Left renal cortex interstitium (tissue), 4 donors: ENCODE measurements around the gene MYRFL. TPM values are rescaled to one million over a fixed set of nuclear protein-coding genes. Genes with fewer than 3 reads are reported as not detected.
"Not testable (repeated sequence)": the region's sequence is repeated elsewhere in the genome, so short reads cannot be mapped to it uniquely, and the experiment has no call there.

ENCODE experiments used
- DNase-seq, 4 donors: peaks; one replicate each; pipeline ENCODE4 v3.0.0-alpha.2; 2013; ENCODE audit warnings: low read depth in 4 of 4, low spot score in 2 of 4, missing footprints in 1 of 4
- polyA plus RNA-seq, 4 donors: library from polyadenylated mRNA; unstranded; fragments of 120-200 nt; gene quantifications; one replicate each; pipeline ENCODE4 v1.2.1, GENCODE V29; 2013; ENCODE audit not compliant: insufficient read length in 4 of 4

The MYRFL gene
- polyA plus RNA-seq, result 1 to 10 TPM in 3 of 4 donors, under 1 TPM in 1; 0.87 to 2.3 (median 1.9) TPM

DNA sequence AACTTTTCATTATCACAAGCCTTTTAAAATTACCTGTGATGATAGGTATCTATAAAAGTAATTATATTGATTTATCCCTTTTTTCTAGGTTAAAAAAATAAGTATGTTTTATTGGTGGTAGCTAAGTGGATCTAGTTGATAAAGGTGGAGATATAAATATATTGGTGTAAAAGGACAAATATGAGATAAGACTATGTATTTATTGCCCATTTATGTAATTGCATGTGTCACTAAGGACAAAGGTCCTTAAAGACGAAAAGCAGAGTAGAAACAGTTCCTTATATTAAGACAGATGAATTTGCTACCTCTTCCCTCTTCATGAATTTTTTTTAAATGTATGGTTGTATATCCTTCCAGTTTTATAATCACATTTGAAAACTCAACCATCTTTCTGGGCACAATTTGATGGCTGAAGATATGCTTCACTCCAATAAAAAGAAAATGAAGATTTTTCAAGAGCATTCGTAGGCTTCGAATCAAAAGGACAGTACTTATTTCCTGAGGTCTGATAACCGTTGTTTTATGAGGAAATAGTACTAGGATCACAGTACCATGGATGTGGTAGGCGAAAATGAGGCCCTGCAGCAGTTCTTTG is at the start of gene MYRFL:
MYRFL (plus strand) TSS at position 262 of the 595 bp plus-strand sequence; CDS start at position 553, 291 bp downstream.
- DNase-seq, result no peak

DNA sequence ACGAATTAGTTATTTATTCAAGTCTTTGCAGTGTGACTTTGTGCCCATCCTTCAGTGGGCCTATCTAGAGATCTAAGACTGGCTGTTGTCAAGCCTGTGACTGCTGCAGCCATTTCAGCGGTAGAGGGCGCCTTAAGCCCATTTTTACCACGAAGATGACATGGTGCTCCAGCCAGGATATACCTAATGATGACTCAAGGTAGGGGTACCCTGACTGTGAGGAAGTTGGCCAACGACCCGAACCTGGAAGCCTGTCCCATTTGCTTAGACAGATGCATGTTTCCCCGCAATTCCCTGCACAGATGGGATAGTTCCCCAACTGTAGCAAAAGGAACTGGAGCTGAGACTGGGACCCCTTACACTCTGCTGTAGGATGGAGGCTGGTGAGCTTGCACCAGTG is 45.1 kb upstream of the MYRFL start:
- no peak for DNase-seq

DNA sequence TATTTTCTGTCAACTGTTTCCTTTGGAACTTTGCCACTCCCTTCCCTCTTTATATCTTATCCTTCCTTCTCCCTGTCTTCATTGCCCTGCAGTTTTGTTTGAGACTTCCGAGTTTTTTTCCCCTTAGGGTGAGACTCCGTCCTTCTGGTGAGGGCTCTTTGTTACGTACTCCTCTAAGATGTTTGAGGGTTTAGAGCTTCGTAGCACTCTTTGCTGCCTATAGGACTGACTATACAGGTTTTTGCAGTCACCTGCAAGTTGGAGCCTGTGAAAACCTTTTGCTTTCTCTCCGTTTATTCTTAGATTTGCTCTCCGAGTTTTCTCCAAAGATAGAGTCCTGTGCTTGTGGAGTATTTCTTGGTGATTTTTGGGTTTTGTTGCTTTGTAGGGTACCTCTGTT is 41.7 kb upstream of the MYRFL start:
- no peak for DNase-seq

DNA sequence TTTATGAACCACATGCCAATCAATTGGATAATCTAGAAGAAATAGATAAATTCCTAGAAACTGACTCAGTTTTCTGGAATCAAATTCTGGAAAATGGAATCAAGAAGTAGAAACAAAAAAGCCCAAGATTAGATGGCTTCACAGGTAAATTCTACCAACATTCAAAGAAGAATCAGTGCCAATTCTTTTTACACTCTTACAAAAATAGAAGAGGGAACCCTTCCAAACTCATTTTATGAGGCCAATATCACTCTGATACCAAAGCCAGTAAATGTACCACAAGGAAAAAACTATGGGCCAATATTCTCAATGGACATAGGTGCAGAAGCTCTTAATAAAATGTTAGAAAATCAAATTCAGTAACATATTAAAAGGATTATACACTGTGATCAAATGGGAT is 35.7 kb upstream of the MYRFL start:
- no peak for DNase-seq

DNA sequence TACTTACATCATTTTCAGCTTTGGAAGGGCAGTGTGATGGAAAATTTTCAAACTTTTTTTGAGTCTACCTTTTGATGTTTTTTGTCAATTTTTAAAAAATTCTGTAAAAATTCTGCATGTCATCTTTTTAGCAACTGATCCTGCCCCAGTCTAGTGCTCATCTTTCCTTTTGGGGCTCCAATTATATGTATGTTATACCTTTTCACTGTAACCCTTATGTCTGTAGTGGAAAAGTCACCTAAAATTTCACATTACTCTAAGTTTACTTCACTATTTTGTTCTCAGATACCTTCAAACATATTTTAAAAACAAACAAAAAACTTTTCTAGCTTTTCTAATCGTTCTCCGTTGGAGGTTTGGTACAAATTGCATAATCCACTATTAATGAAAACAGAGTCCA is 32.5 kb upstream of the MYRFL start:
- no peak for DNase-seq

- not testable (repeated sequence) for DNase-seq
These were observed 17.7 kb upstream of the MYRFL start for GRCh38 chr12:69807101-69807897.

DNA sequence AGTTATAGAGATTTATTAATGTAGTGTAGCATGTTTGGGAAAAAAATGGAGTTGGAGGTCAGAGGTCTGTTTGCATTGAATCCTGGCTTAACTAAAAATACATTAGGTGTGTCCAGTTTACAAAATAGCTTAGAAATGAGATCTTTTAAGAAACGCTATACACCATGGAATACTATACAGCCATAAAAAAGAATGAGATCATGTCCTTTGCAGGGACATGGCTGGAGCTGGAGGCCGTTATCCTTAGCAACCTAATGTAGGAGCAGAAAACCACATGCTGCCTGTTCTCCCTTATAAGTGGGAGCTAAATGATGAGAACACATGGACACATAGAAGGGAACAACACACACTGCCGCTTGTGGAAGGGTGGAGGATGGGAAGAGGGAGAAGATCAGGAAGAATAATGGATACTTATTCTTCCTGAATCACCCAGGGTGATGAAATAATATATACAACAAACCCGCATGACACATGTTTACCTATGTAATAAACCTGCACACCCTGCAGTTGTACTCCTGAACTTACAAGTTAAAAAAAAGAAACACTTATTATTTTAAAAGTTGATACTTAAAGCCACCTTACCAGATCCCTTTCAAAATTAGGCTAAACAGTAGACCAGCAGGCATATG is 14.0 kb upstream of the MYRFL start:
- DNase-seq, result no peak

DNA sequence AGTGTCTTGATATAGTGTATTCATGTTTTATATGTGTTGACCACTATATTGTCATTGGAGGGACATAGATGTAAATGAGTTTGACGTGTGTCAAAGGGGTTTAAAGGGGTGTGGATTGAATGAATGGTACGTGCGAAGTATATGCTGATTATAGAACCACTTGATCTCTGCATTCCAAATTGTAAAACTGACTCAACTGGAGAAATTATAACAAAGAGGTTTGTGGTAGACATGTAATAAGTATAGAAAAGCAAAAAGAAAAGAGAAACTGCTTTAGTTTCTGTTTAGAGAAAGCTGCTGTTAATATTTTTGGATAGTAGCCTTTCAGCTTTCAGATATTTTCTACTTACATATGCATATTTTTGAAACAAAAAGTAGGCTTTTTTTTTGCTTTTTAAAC is 8.9 kb upstream of the MYRFL start:
- no peak for DNase-seq

DNA sequence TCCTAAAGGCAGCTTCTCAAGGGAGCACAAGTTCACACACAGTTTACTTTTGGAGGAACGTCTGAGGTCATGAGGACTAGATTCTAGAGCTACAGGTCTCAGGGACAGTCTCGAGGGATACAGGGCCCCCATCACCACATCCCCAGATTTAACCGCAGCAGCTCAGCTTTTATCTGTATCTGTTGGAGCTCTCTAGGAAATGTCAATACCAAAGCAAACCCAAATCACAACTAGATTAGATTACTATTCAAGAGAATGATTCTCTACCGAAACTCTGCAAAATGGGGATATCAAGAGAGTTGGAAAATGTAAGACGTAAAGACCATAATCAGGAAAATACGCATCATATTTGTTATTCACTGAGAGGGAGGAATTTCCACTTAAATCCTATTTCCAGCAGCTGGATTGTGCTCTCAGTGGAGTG is 4.0 kb upstream of the MYRFL start:
- no peak for DNase-seq

- DNase-seq, result no peak
These were observed 3.4 kb upstream of the MYRFL start for GRCh38 chr12:69821456-69822159.

GRCh38 chr12:69822201-69822860 is 2.7 kb upstream of the MYRFL start:
- no peak for DNase-seq

- no peak for DNase-seq
These were observed 999 bp upstream of the MYRFL start for GRCh38 chr12:69824028-69824427.

GRCh38 chr12:69828897-69829296 is 3.9 kb downstream of the MYRFL start:
- no peak for DNase-seq

DNA sequence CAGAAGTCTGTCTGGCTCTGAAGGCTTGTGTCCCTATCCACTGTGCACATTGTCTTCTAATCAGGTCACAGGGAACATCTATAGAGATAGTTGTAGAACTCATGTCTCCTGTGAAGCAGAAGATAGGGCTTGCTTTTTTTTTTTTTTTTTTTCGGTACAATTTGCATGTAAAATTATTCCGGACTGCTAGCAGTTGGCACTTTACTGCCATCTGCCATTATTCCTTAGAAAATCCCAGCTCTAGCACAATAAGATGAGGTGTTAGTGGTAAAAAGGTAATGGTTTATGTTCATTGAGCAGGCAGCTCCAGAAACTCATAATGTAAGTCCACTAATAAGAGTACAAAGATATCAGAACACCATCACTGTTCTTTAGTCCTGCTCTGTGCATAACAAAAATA is 8.7 kb downstream of the MYRFL start:
- no peak for DNase-seq

DNA sequence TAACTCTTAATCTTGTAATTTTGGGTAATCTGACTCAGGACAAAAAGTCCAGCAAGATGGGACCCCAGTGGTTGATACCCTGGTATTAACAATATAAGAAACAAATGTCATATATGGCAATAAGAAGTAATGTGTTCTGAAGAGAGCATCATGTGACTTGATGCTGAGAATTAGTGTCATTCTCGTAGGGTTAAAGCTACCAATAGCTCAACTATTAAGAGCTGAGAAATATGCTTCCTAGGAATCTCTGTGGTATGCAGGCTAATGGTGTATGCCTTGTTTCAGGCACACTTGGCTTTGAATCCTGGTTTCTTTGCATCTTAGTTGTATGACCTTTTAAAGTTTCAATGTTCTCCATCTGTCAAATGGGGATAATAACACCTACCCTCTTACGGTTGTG is 9.1 kb downstream of the MYRFL start:
- DNase-seq, result no peak

- no peak for DNase-seq
These were observed 9.5 kb downstream of the MYRFL start for GRCh38 chr12:69834576-69834975.

DNA sequence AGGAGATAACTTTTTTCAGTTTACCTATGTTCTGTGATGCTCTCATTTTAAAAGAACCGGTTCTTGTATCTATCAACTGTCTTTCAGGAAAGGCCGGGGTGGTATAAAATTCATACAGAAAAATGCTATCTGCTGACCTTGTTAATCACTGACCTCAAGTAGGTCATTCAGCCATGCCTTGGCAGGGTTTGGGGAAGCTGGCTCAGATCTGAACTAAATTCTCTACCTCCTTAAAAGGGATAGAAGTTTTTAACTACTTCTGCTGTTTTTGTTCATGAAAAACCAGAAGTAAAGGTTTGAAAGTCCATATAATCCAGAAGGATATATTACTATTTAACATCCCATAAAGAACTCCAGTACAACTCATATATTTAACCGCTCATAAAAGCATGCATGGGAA is 10.1 kb downstream of the MYRFL start:
- no peak for DNase-seq

- DNase-seq, result no peak
These were observed 11.0 kb downstream of the MYRFL start for GRCh38 chr12:69836015-69836414.

DNA sequence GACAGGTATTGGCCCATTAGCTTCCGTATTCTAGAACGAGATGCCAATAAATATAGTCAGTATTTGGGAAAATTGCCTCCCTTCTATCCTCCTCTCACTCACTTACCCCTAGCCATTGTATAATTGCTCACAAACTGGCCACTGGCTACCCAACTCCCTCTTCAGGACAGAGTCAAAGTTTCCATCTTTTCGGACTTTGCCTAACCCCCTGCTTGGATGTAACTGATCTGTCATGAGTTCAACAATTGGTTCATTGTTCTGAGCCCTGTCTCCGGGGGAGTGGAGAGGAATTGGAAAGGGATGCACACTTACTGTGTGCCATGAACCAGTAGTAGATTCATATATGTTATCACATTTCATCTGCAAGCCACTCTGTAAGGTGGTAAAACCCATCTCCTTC is 12.2 kb downstream of the MYRFL start:
- DNase-seq, result no peak

DNA sequence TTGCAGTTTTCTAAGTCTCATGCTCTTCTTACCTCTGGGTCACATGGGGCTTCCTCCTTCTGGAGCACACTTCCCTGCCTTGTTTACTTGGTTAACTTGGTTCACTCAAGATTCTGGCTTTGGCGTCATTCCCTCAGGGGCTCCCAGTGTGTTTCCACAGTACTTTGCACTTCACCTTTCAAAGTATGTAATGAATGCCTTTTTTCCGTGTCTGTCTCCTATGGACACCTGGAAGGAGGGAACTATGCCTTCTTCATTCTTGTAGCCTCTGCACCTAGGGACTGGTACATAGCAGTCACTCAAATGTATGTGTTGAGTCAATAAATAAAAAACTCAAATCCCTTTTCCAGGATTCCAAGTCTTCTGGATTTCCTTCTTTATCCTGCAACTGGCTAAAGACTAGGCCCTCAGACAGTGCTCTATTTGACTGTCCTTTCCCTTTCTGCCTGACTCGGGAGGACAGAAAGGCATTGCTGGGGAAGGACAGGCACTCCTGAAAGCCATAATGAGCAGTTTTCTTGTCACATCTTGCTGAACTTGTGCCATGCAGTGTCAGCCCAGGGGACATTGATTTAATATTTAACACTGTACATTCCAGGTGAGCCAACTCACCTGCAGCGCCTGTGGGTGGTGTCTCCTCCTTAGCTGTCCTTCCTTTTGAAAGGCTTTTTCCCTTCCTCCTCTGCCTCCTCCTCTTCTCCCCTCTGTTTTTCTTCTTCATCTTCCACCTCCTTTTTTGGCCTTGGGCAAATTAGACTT is 12.8 kb downstream of the MYRFL start:
- no peak for DNase-seq
